Esophagus muscularis mucosa (tissue), 4 donors: ENCODE results near the gene CMTM8. TPM values are rescaled to one million over a fixed set of nuclear protein-coding genes. Genes with fewer than 3 reads are reported as not detected.

ENCODE experiments used
- DNase-seq: peaks from one replicate; pipeline ENCODE4 v3.0.0-alpha.2; 2017; ENCODE audit errors: extremely low spot score
- H3K27ac ChIP-seq, 4 donors: fragments of 200-600 bp; sonication (generic); replicated peaks in 1 of 4; 1 replicate in 3 of 4; 2 replicates in 1 of 4; pipeline ENCODE4 v1.5.1; 2016 to 2019; ENCODE audit warnings: mild to moderate bottlenecking in 1 of 4
- H3K27me3 ChIP-seq, 4 donors: fragments of 200-600 bp; sonication (generic); one replicate each; pipeline versions ENCODE4 v1.5.1 to v1.6.0; 2016 to 2019
- H3K36me3 ChIP-seq, 4 donors: fragments of 200-600 bp; sonication (generic); one replicate each; pipeline ENCODE4 v1.5.1; 2016 to 2019
- H3K4me1 ChIP-seq, 4 donors: fragments of 200-600 bp; sonication (generic); one replicate each; pipeline ENCODE4 v1.5.1; 2016 to 2019
- H3K4me3 ChIP-seq, 4 donors: fragments of 200-600 bp; sonication (generic); 1 replicate in 2 of 4; 2 replicates in 2 of 4; pipeline ENCODE4 v1.5.1; 2016 to 2019; ENCODE audit warnings: mild to moderate bottlenecking in 4 of 4, moderate library complexity in 1 of 4
- H3K9me3 ChIP-seq, 4 donors: fragments of 200-600 bp; sonication (generic); 1 replicate in 3 of 4; 2 replicates in 1 of 4; pipeline ENCODE4 v1.5.1; 2016 to 2019
- CTCF ChIP-seq, 3 experiments: fragments of 200-600 bp in 2 of 3; fragments of 450-650 bp in 1 of 3; sonication (generic) in 2 of 3; IDR thresholded peaks; one replicate each; pipeline ENCODE4 v1.5.1; 2017 to 2019; ENCODE audit warnings: antibody characterized with exemption in 3 of 3, mild to moderate bottlenecking in 2 of 3, moderate library complexity in 1 of 3
- EP300 ChIP-seq: sonication (generic); formaldehyde crosslinking; IDR thresholded peaks from one replicate; pipeline ENCODE4 v1.6.1; 2017; ENCODE audit warnings: antibody characterized with exemption
- POLR2A ChIP-seq: fragments of 450-650 bp; IDR thresholded peaks from one replicate; pipeline ENCODE4 v1.6.1; 2017; ENCODE audit warnings: antibody characterized with exemption, moderate library complexity, mild to moderate bottlenecking, low read depth
- POLR2AphosphoS5 ChIP-seq, 2 donors: sonication (generic); formaldehyde crosslinking; IDR thresholded peaks; one replicate each; pipeline ENCODE4 v1.6.1; 2017; ENCODE audit warnings: antibody characterized with exemption in 2 of 2
- WGBS: methylation state at CpG from one replicate; pipeline ENCODE4 v1.1.5; 2018; 5-methylcytosine and 5-hydroxymethylcytosine counted together
- intact Hi-C: fragments of 100-400 bp; cut with DNase I; formaldehyde crosslinking; loops from one replicate; pipeline ENCODE4 v1.15.1; 2023
- total RNA-seq, 4 donors: library from RNA; depleted of rRNA; stranded (reverse); fragments of >200 nt; gene quantifications; one replicate each; pipeline versions ENCODE4 v1.1.0 to v1.2.1, GENCODE V29; 2016

Gene CMTM8
- total RNA-seq, 4 donors from 2014 or later = 1.7 to 4.2 (median 3.8) TPM

GRCh38 chr3:32371461-32372212 lies 133.2 kb downstream of the CMTM8 start:
- Histone ChIP-seq H3K4me1 (peaks cover 0 to 5% (median 0%) of the 10 kb centered on the region in 4 donors), H3K36me3 (peaks cover 0 to 13% (median 0%) of the 10 kb centered on the region in 4 donors), H3K4me3 (no peak overlapping the region), H3K9me3 (no peaks in the 10 kb centered on the region), H3K27me3 (no peaks in the 10 kb centered on the region), H3K27ac (no peak overlapping the region)
- DNase-seq = no peak
- TF ChIP-seq EP300 (no peak), CTCF (IDR thresholded peaks at IDR 0.05) (no peak), POLR2AphosphoS5 (IDR thresholded peaks at IDR 0.05) (no peak), POLR2A (no peak)
- 89% methylated on average over 7 of the region's 7 CpGs for WGBS
- intact Hi-C loops = loop anchor here (10.0 kb wide), 1 partner anchor 293 kb away; no protein-coding TSS in a partner anchor

GRCh38 chr3:32372213-32372490 lies 133.7 kb downstream of the CMTM8 start:
- intact Hi-C loops = loop anchor here (10.0 kb wide), 1 partner anchor 293 kb away; no protein-coding TSS in a partner anchor
- Histone ChIP-seq H3K27ac (no peak overlapping the region), H3K4me3 (no peak overlapping the region), H3K9me3 (no peaks in the 10 kb centered on the region), H3K27me3 (no peaks in the 10 kb centered on the region), H3K36me3 (peaks cover 0 to 10% (median 0%) of the 10 kb centered on the region in 4 donors), H3K4me1 (peaks cover 0 to 5% (median 0%) of the 10 kb centered on the region in 4 donors)
- no peak for DNase-seq
- TF ChIP-seq POLR2A = no peak
- no peak for TF ChIP-seq CTCF (IDR thresholded peaks at IDR 0.05)
- no peak for TF ChIP-seq POLR2AphosphoS5 (IDR thresholded peaks at IDR 0.05)
- TF ChIP-seq EP300 = no peak
- 91% methylated on average over 4 of the region's 4 CpGs for WGBS

- Histone ChIP-seq H3K4me1 (peaks cover 0 to 5% (median 0%) of the 10 kb centered on the region in 4 donors), H3K9me3 (no peaks in the 10 kb centered on the region), H3K4me3 (no peak overlapping the region), H3K27ac (no peak overlapping the region), H3K36me3 (no peaks in the 10 kb centered on the region), H3K27me3 (no peaks in the 10 kb centered on the region)
- intact Hi-C loops = loop anchor here (10.0 kb wide), 1 partner anchor 292 kb away; no protein-coding TSS in a partner anchor
- no peak for DNase-seq
- TF ChIP-seq POLR2A (no peak), POLR2AphosphoS5 (IDR thresholded peaks at IDR 0.05) (no peak), EP300 (no peak), CTCF (IDR thresholded peaks at IDR 0.05) (no peak)
- 81% methylated on average over 5 of the region's 5 CpGs for WGBS
These were observed 134.8 kb downstream of the CMTM8 start for GRCh38 chr3:32373276-32373675.

GRCh38 chr3:32373844-32374243 lies 135.4 kb downstream of the CMTM8 start:
- intact Hi-C loops = loop anchor here (10.0 kb wide), 1 partner anchor 291 kb away; no protein-coding TSS in a partner anchor
- TF ChIP-seq CTCF (IDR thresholded peaks at IDR 0.05) (no peak), POLR2A (no peak), POLR2AphosphoS5 (IDR thresholded peaks at IDR 0.05) (no peak), EP300 (no peak)

More at GRCh38 chr3:32373844-32374243, 135.4 kb downstream of the CMTM8 start:
- Histone ChIP-seq H3K4me3 (no peak overlapping the region), H3K36me3 (no peaks in the 10 kb centered on the region), H3K27ac (no peak overlapping the region), H3K27me3 (no peaks in the 10 kb centered on the region), H3K4me1 (peaks cover 0 to 5% (median 0%) of the 10 kb centered on the region in 4 donors), H3K9me3 (no peaks in the 10 kb centered on the region)
- WGBS = 92% methylated on average over 5 of the region's 5 CpGs
- no peak for DNase-seq
